GM03348 (cell line): Measurements from ENCODE around the gene TAOK3.
"Not testable (repeated sequence)": the region's sequence is repeated elsewhere in the genome, so short reads cannot be mapped to it uniquely, and the experiment has no call there.

Experiments used
- DNase-seq: peaks from one replicate; pipeline ENCODE4 v3.0.0; 2012; ENCODE audit warnings: low spot score

Gene TAOK3

GRCh38 chr12:118373616-118374015 is 909 bp upstream of the TAOK3 start:
- no peak for DNase-seq

- peak; percentile 45 for DNase-seq
These were observed 1.1 kb downstream of the TAOK3 start for GRCh38 chr12:118371321-118372282.

- no peak for DNase-seq
These were observed 2.1 kb downstream of the TAOK3 start for GRCh38 chr12:118370601-118371000.

- no peak for DNase-seq
These were observed 3.9 kb downstream of the TAOK3 start for GRCh38 chr12:118368821-118369220.

GRCh38 chr12:118361889-118362288 is 10.8 kb downstream of the TAOK3 start:
- DNase-seq = no peak

GRCh38 chr12:118361092-118361404 is 11.7 kb downstream of the TAOK3 start:
- no peak for DNase-seq

GRCh38 chr12:118359541-118359915 is 13.2 kb downstream of the TAOK3 start:
- no peak for DNase-seq

GRCh38 chr12:118358612-118359540 is 13.8 kb downstream of the TAOK3 start:
- no peak for DNase-seq

GRCh38 chr12:118358008-118358359 is 14.7 kb downstream of the TAOK3 start:
- DNase-seq = no peak

GRCh38 chr12:118357257-118358007 is 15.3 kb downstream of the TAOK3 start:
- DNase-seq = peak; percentile 54

- peak; percentile 82 for DNase-seq
These were observed 15.9 kb downstream of the TAOK3 start for GRCh38 chr12:118356809-118357256.

- peak; percentile 12 for DNase-seq
These were observed 16.9 kb downstream of the TAOK3 start for GRCh38 chr12:118355843-118356242.

- DNase-seq = no peak
These were observed 17.8 kb downstream of the TAOK3 start for GRCh38 chr12:118354903-118355302.

- not testable (repeated sequence) for DNase-seq
These were observed 18.2 kb downstream of the TAOK3 start for GRCh38 chr12:118354503-118354902.

GRCh38 chr12:118353721-118354120 is 19.0 kb downstream of the TAOK3 start:
- DNase-seq = no peak

- DNase-seq = no peak
These were observed 21.7 kb downstream of the TAOK3 start for GRCh38 chr12:118350908-118351559.

- DNase-seq = no peak
These were observed 24.8 kb downstream of the TAOK3 start for GRCh38 chr12:118347916-118348315.

- no peak for DNase-seq
These were observed 25.8 kb downstream of the TAOK3 start for GRCh38 chr12:118346895-118347294.

GRCh38 chr12:118345355-118345754 is 27.4 kb downstream of the TAOK3 start:
- no peak for DNase-seq

- no peak for DNase-seq
These were observed 27.9 kb downstream of the TAOK3 start for GRCh38 chr12:118344829-118345228.

GRCh38 chr12:118342090-118342489 is 30.6 kb downstream of the TAOK3 start:
- no peak for DNase-seq
